Measurements from ENCODE around the gene C2orf81.
A peak's percentile ranks its signal among the peaks of the same experiment; 100 is the strongest.

The C2orf81 gene

GRCh38 chr2:74407682-74408081 is 13.7 kb downstream of the C2orf81 start:
- Histone ChIP-seq H3K36me3 (ENCODE audit: insufficient read depth, low read length) (no peaks in the 10 kb centered on the region), H3K27ac (no peak overlapping the region)
- TF ChIP-seq FOXP2 (optimal IDR thresholded peaks at IDR 0.05; ENCODE audit: control extremely low read depth, extremely low read length, insufficient read depth), result no peak
- TF ChIP-seq EZH2 (IDR thresholded peaks at IDR 0.05), result no peak
- no peak for TF ChIP-seq POLR2AphosphoS5 (IDR thresholded peaks at IDR 0.05; ENCODE audit: borderline replicate concordance, low read depth, low read length)

GRCh38 chr2:74406035-74406434 is 15.4 kb downstream of the C2orf81 start:
- no peak overlapping the region for H3K27ac ChIP-seq
- H3K36me3 ChIP-seq (ENCODE audit: insufficient read depth, low read length), result no peaks in the 10 kb centered on the region
- H3K4me3 ChIP-seq, result no peak overlapping the region
- no peak overlapping the region for H3K9ac ChIP-seq (ENCODE audit: insufficient read length)
- no peaks in the 10 kb centered on the region for H3K9me3 ChIP-seq (ENCODE audit: low read depth, low read length)
- no peak for DNase-seq (ENCODE audit: low read depth, low spot score)
- no peak for TF ChIP-seq EZH2 (IDR thresholded peaks at IDR 0.05)
- no peak for TF ChIP-seq POLR2AphosphoS5 (IDR thresholded peaks at IDR 0.05; ENCODE audit: borderline replicate concordance, low read depth, low read length)
- no peak for TF ChIP-seq FOXP2 (optimal IDR thresholded peaks at IDR 0.05; ENCODE audit: control extremely low read depth, extremely low read length, insufficient read depth)

More at GRCh38 chr2:74407682-74408081, 13.7 kb downstream of the C2orf81 start:
- no peak for DNase-seq (ENCODE audit: low read depth, low spot score)
- Histone ChIP-seq H3K9me3 (ENCODE audit: low read depth, low read length) (no peaks in the 10 kb centered on the region), H3K9ac (ENCODE audit: insufficient read length) (no peak overlapping the region), H3K4me3 (no peak overlapping the region)

GRCh38 chr2:74401891-74402290 is 19.5 kb downstream of the C2orf81 start:
- Histone ChIP-seq H3K4me3 (no peak overlapping the region), H3K9ac (ENCODE audit: insufficient read length) (no peak overlapping the region), H3K36me3 (ENCODE audit: insufficient read depth, low read length) (no peaks in the 10 kb centered on the region), H3K9me3 (ENCODE audit: low read depth, low read length) (no peaks in the 10 kb centered on the region), H3K27ac (no peak overlapping the region)
- no peak for DNase-seq (ENCODE audit: low read depth, low spot score)
- TF ChIP-seq FOXP2 (optimal IDR thresholded peaks at IDR 0.05; ENCODE audit: control extremely low read depth, extremely low read length, insufficient read depth) (no peak), POLR2AphosphoS5 (IDR thresholded peaks at IDR 0.05; ENCODE audit: borderline replicate concordance, low read depth, low read length) (no peak), EZH2 (IDR thresholded peaks at IDR 0.05) (no peak)

GRCh38 chr2:74399785-74400184 is 21.6 kb downstream of the C2orf81 start:
- no peak overlapping the region for H3K27ac ChIP-seq
- DNase-seq (ENCODE audit: low read depth, low spot score), result no peak
- no peaks in the 10 kb centered on the region for H3K9me3 ChIP-seq (ENCODE audit: low read depth, low read length)
- H3K9ac ChIP-seq (ENCODE audit: insufficient read length), result peak overlapping the region; percentile 8
- no peaks in the 10 kb centered on the region for H3K36me3 ChIP-seq (ENCODE audit: insufficient read depth, low read length)
- TF ChIP-seq EZH2 (IDR thresholded peaks at IDR 0.05) (no peak), POLR2AphosphoS5 (IDR thresholded peaks at IDR 0.05; ENCODE audit: borderline replicate concordance, low read depth, low read length) (no peak), FOXP2 (optimal IDR thresholded peaks at IDR 0.05; ENCODE audit: control extremely low read depth, extremely low read length, insufficient read depth) (no peak)
- H3K4me3 ChIP-seq, result no peak overlapping the region

GRCh38 chr2:74396149-74396548 is 25.3 kb downstream of the C2orf81 start:
- H3K27ac ChIP-seq, result no peak overlapping the region
- no peak overlapping the region for H3K9ac ChIP-seq (ENCODE audit: insufficient read length)
- TF ChIP-seq FOXP2 (optimal IDR thresholded peaks at IDR 0.05; ENCODE audit: control extremely low read depth, extremely low read length, insufficient read depth) (no peak), POLR2AphosphoS5 (IDR thresholded peaks at IDR 0.05; ENCODE audit: borderline replicate concordance, low read depth, low read length) (no peak), EZH2 (IDR thresholded peaks at IDR 0.05) (no peak)
- H3K4me3 ChIP-seq, result no peak overlapping the region
- DNase-seq (ENCODE audit: low read depth, low spot score), result no peak
- no peaks in the 10 kb centered on the region for H3K9me3 ChIP-seq (ENCODE audit: low read depth, low read length)
- H3K36me3 ChIP-seq (ENCODE audit: insufficient read depth, low read length), result no peaks in the 10 kb centered on the region

- Histone ChIP-seq H3K9ac (ENCODE audit: insufficient read length) (no peak overlapping the region), H3K27ac (no peak overlapping the region), H3K9me3 (ENCODE audit: low read depth, low read length) (no peaks in the 10 kb centered on the region), H3K36me3 (ENCODE audit: insufficient read depth, low read length) (no peaks in the 10 kb centered on the region), H3K4me3 (no peak overlapping the region)
- no peak for DNase-seq (ENCODE audit: low read depth, low spot score)
- TF ChIP-seq POLR2AphosphoS5 (IDR thresholded peaks at IDR 0.05; ENCODE audit: borderline replicate concordance, low read depth, low read length) (no peak), FOXP2 (optimal IDR thresholded peaks at IDR 0.05; ENCODE audit: control extremely low read depth, extremely low read length, insufficient read depth) (no peak), EZH2 (IDR thresholded peaks at IDR 0.05) (no peak)
These were observed 27.9 kb downstream of the C2orf81 start for GRCh38 chr2:74393525-74393924.

- DNase-seq (ENCODE audit: low read depth, low spot score), result no peak
- Histone ChIP-seq H3K9ac (ENCODE audit: insufficient read length) (peak overlapping the region; percentile 97), H3K36me3 (ENCODE audit: insufficient read depth, low read length) (peaks cover 4% of the 10 kb centered on the region; the same call in 1 of the 2 replicates), H3K4me3 (peak overlapping the region; percentile 97), H3K9me3 (ENCODE audit: low read depth, low read length) (no peaks in the 10 kb centered on the region), H3K27ac (peak overlapping the region; percentile 95)
- TF ChIP-seq POLR2AphosphoS5 (IDR thresholded peaks at IDR 0.05; ENCODE audit: borderline replicate concordance, low read depth, low read length) (no peak), EZH2 (IDR thresholded peaks at IDR 0.05) (no peak), FOXP2 (optimal IDR thresholded peaks at IDR 0.05; ENCODE audit: control extremely low read depth, extremely low read length, insufficient read depth) (no peak)
These were observed 29.0 kb downstream of the C2orf81 start for GRCh38 chr2:74392449-74392743.

GRCh38 chr2:74391580-74392448 is 29.6 kb downstream of the C2orf81 start:
- peaks cover 4% of the 10 kb centered on the region; the same call in 1 of the 2 replicates for H3K36me3 ChIP-seq (ENCODE audit: insufficient read depth, low read length)
- H3K4me3 ChIP-seq, result peak overlapping the region; percentile 97
- DNase-seq (ENCODE audit: low read depth, low spot score), result peak; percentile 86
- TF ChIP-seq POLR2AphosphoS5 (IDR thresholded peaks at IDR 0.05; ENCODE audit: borderline replicate concordance, low read depth, low read length) (peak; percentile 89), EZH2 (IDR thresholded peaks at IDR 0.05) (no peak)
- H3K9ac ChIP-seq (ENCODE audit: insufficient read length), result peak overlapping the region; percentile 97
- peak overlapping the region; percentile 95 for H3K27ac ChIP-seq
- H3K9me3 ChIP-seq (ENCODE audit: low read depth, low read length), result no peaks in the 10 kb centered on the region
